Loucy (cell line): ENCODE results near the gene PVALEF.

Experiments
- H2AFZ ChIP-seq: fragments of 200-600 bp; sonication (generic); 2 replicates; pipeline ENCODE4 v1.6.0; 2016; ENCODE audit warnings: antibody characterized with exemption, mild to moderate bottlenecking, low read length, moderate library complexity
- H3F3A ChIP-seq: fragments of 200-600 bp; 2 replicates; pipeline ENCODE4 v1.6.0; 2016; ENCODE audit warnings: antibody characterized with exemption, low read depth, mild to moderate bottlenecking
- H3K27me3 ChIP-seq: fragments of 200-600 bp; sonication (generic); 2 replicates; pipeline ENCODE4 v1.6.1; 2014; ENCODE audit warnings: low read length, mild to moderate bottlenecking; ENCODE audit not compliant: insufficient read depth, poor library complexity, severe bottlenecking
- H3K36me3 ChIP-seq: fragments of 200-600 bp; sonication (generic); 2 replicates; pipeline ENCODE4 v1.6.1; 2016; ENCODE audit warnings: low read length; ENCODE audit not compliant: insufficient read depth
- H3K4me1 ChIP-seq: fragments of 200-600 bp; sonication (generic); 2 replicates; pipeline ENCODE4 v1.5.1; 2014; ENCODE audit warnings: low read length, mild to moderate bottlenecking; ENCODE audit not compliant: insufficient read depth, poor library complexity, severe bottlenecking
- H3K4me2 ChIP-seq: fragments of 200-600 bp; sonication (generic); 2 replicates; pipeline ENCODE4 v1.6.0; 2014; ENCODE audit warnings: antibody characterized with exemption, low read length, low read depth, mild to moderate bottlenecking; ENCODE audit not compliant: poor library complexity, severe bottlenecking
- H3K4me3 ChIP-seq: fragments of 200-600 bp; sonication (generic); 2 replicates; pipeline ENCODE4 v1.5.1; 2014; ENCODE audit warnings: low read length, mild to moderate bottlenecking, mixed read lengths; ENCODE audit not compliant: poor library complexity, severe bottlenecking
- H3K79me2 ChIP-seq: fragments of 200-600 bp; sonication (generic); 2 replicates; pipeline ENCODE4 v1.6.1; 2014; ENCODE audit warnings: low read length; ENCODE audit not compliant: insufficient read depth
- H3K9ac ChIP-seq: fragments of 200-600 bp; sonication (generic); 2 replicates; pipeline ENCODE4 v1.6.0; 2014; ENCODE audit warnings: mild to moderate bottlenecking, low read depth, low read length, moderate library complexity; ENCODE audit not compliant: poor library complexity, severe bottlenecking
- H3K9me2 ChIP-seq: fragments of 200-600 bp; sonication (generic); replicated peaks from 2 replicates; pipeline ENCODE4 v1.6.1; 2016; ENCODE audit warnings: low read depth, low read length, mixed read lengths
- H3K9me3 ChIP-seq: fragments of 200-600 bp; sonication (generic); 2 replicates; pipeline ENCODE4 v1.6.1; 2014; ENCODE audit warnings: mild to moderate bottlenecking, antibody characterized with exemption, low read length, low read depth; ENCODE audit not compliant: insufficient read depth
- H4K20me1 ChIP-seq: fragments of 200-600 bp; sonication (generic); 2 replicates; pipeline ENCODE4 v1.6.0; 2014; ENCODE audit warnings: antibody characterized with exemption, low read length, mild to moderate bottlenecking; ENCODE audit not compliant: insufficient read depth, poor library complexity, severe bottlenecking
- CTCF ChIP-seq: fragments of 200-600 bp; sonication (generic); conservative IDR thresholded peaks from 2 replicates; pipeline ENCODE4 v1.5.1; 2014; ENCODE audit warnings: mild to moderate bottlenecking, antibody characterized with exemption, low read length
- EZH2phosphoT487 ChIP-seq: fragments of 200-600 bp; IDR thresholded peaks from 2 replicates; pipeline ENCODE4 v1.6.1; 2018; ENCODE audit warnings: antibody characterized with exemption, mild to moderate bottlenecking, moderate library complexity, borderline replicate concordance

Gene PVALEF

GRCh38 chr17:81129711-81130367 lies 35.5 kb upstream of the PVALEF start:
- no peaks in the 10 kb centered on the region for H3K79me2 ChIP-seq
- no peaks in the 10 kb centered on the region for H4K20me1 ChIP-seq
- H3K36me3 ChIP-seq, result no peaks in the 10 kb centered on the region
- H3K4me2 ChIP-seq, result no peak overlapping the region
- H3K9ac ChIP-seq, result no peak overlapping the region
- H3K9me3 ChIP-seq, result no peaks in the 10 kb centered on the region
- no peaks in the 10 kb centered on the region for H3K9me2 ChIP-seq
- H3K27me3 ChIP-seq, result no peaks in the 10 kb centered on the region
- no peak overlapping the region for H3K4me3 ChIP-seq
- no peak overlapping the region for H2AFZ ChIP-seq
- TF ChIP-seq EZH2phosphoT487 (no peak), CTCF (no peak)
- H3K4me1 ChIP-seq, result no peaks in the 10 kb centered on the region
- H3F3A ChIP-seq, result no peaks in the 10 kb centered on the region

GRCh38 chr17:81130385-81131361 lies 34.6 kb upstream of the PVALEF start:
- H3K4me1 ChIP-seq, result no peaks in the 10 kb centered on the region
- no peaks in the 10 kb centered on the region for H4K20me1 ChIP-seq
- no peaks in the 10 kb centered on the region for H3F3A ChIP-seq
- H3K9me2 ChIP-seq, result no peaks in the 10 kb centered on the region
- no peak overlapping the region for H3K4me3 ChIP-seq
- no peak overlapping the region for H3K4me2 ChIP-seq
- no peak overlapping the region for H3K9ac ChIP-seq
- H3K36me3 ChIP-seq, result no peaks in the 10 kb centered on the region
- H2AFZ ChIP-seq, result no peak overlapping the region
- no peaks in the 10 kb centered on the region for H3K79me2 ChIP-seq
- TF ChIP-seq CTCF, result no peak
- TF ChIP-seq EZH2phosphoT487, result no peak
- H3K9me3 ChIP-seq, result no peaks in the 10 kb centered on the region
- H3K27me3 ChIP-seq, result no peaks in the 10 kb centered on the region

GRCh38 chr17:81131486-81132196 lies 33.7 kb upstream of the PVALEF start:
- Histone ChIP-seq H2AFZ (no peak overlapping the region), H3K36me3 (no peaks in the 10 kb centered on the region), H3K4me2 (no peak overlapping the region), H3K9me2 (no peaks in the 10 kb centered on the region), H3F3A (no peaks in the 10 kb centered on the region), H3K79me2 (no peaks in the 10 kb centered on the region), H3K9ac (no peak overlapping the region), H3K4me3 (no peak overlapping the region), H3K4me1 (no peaks in the 10 kb centered on the region), H3K27me3 (no peaks in the 10 kb centered on the region), H4K20me1 (no peaks in the 10 kb centered on the region), H3K9me3 (no peaks in the 10 kb centered on the region)
- TF ChIP-seq EZH2phosphoT487 (no peak), CTCF (no peak)
